ENCODE results near the gene CHST2.

The CHST2 gene

DNA sequence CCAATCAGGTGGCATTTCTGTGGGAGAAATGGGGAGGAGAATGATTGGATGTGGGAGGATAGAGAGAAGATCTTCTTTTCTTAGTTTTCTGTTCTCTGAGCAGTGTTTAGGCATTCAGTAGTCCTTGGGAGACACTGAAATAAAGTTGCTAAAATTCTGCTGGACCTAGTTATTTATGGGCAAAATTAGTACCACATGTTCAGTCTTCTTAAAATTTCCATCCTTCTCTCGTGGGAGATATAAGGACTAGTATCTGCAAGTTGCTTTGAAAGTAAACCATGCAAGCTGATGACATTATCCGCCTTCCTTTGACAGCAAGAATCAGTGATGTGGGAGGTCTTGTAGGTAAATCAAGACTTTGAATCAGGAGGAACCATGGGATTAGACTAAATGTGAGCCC lies 19.9 kb upstream of the CHST2 start:
- DNase-seq: no peak

DNA sequence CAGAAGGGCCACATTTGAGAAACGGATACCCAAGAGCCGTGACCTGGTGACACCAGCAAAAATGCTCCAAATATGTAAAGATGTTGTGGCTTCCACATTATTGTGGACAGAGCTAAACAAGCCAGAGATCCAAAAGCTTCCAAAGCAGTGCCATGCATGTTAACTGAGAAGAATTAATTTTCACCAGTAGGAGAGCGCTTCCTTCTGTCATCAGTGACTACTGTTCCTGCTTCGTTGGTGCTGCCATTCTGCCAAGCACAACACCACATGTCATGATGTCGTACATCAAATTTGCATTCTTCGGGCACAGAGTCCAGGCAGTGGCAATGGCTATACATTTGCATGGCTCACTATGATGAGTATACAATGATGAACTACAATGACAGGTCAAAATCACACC lies 19.1 kb upstream of the CHST2 start:
- DNase-seq: no peak

DNA sequence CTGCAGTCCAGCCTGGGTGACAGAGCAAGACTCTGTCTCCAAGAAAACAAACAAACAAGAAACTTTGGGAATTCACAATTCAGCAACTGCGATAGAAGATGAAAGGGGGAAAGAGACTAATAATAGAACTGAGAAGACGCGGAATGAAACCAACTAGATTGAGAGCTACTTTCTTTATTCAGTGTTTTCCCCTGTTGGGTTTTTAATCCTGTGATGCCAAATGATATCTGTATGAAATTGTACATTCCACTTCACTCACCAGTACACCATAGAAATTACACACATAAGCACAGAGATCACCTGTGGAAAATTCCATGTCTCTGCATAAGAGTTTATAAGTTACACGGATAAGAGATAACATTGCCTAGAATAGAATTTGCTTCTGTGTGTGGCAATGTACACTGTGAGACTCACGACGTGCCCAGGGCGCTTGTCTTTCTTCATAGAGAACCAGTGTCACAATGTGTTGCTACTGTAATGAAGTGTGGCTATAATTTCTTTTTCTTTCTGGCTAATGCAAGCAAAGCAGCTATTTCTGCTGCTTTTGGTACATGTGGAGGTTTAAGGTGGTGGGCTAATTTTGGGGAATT lies 17.7 kb upstream of the CHST2 start:
- DNase-seq: no peak

DNA sequence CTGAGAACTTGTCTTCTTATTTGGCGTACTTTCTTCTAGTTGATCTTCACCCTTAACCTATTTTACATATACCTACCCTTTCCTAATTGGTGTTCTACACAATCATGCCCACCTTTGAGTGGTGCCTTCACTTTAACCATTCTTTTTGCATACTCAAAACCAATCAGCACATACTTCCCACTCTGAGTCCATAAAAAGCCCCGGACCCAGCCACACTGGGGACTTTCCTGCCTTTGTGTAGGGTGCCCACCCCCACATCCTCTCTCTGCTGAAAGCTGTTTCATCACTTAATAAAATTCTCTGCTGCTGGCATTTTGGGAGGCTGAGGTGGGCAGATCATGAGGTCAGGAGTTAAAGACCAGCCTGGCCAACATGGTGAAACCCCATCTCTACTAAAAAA lies 15.9 kb upstream of the CHST2 start:
- DNase-seq: no peak

DNA sequence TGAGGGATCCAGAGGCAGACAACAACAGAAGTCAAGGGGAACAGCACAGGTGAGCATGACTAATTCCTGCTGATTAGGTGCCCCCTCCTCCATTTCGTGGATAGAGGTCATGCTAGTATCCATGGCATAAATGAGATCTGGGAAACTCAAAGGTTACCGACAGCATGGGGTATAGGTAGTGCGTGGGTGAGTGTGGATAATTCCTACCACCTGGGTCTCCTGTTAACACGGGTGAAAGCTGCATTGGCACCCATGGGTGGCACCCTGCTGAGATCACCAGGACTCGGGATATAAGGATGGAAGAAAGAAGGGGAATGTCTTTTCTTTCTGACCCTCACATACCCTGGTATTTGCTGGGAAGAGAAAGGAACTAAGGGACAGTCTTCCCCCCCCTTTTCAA lies 14.4 kb upstream of the CHST2 start:
- no peak for DNase-seq

DNA sequence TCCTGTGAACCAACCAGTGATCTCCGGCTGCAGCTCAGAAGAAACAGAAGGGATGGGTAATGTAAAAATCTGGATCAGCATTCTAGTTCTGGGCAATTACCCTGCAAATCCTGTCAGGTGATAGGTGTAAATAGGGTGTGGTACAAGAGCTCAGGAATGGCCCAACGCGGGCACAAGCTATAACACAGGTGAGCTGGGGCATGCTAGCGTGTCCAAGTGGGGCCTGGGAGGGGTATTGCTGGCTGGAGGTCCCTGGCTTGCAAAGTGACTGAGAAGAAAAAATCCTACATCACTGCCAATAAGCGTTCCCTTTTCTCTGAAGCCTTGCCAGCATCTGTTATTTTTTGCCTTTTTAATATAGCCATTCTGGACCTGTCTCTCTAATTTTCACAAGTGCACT lies 9.7 kb upstream of the CHST2 start:
- no peak for DNase-seq

DNA sequence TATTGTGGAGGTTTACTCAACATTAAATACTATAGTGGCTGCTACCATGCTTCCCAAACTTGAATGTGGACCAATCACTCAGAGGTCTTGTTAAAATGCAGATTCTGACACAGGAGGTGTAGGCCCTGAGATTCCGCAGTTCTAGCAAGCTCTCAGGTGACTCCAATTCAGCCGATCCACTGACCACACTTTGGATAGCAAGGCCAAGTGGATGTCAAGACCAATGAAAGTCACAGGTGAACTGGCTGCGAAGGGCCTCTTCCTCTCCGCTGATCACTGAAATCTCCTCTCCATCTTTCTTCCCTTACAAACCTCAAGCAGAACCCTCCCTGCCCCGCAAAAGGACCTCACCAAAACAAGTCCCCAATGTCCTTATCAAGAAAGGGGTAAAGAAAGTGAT lies 9.2 kb upstream of the CHST2 start:
- no peak for DNase-seq

DNA sequence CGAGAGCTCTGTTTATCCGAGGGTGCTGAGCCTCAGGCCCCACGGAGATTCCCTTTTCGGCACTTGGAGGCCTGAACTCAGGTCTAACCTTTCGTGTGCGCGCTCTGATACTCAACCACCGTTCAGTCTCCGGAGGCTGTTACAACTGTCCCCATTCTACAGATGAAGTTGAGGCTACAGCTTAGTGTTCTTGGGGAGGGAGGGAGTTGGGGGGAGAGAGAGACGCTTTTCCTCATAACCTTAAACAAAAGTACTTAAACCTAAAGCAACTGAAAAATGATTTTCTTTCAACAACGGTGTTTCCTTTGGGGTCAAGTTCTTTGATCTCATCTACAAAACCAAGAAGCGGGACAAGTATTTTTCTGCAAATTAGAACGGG lies 952 bp upstream of the CHST2 start:
- DNase-seq: no peak

DNA sequence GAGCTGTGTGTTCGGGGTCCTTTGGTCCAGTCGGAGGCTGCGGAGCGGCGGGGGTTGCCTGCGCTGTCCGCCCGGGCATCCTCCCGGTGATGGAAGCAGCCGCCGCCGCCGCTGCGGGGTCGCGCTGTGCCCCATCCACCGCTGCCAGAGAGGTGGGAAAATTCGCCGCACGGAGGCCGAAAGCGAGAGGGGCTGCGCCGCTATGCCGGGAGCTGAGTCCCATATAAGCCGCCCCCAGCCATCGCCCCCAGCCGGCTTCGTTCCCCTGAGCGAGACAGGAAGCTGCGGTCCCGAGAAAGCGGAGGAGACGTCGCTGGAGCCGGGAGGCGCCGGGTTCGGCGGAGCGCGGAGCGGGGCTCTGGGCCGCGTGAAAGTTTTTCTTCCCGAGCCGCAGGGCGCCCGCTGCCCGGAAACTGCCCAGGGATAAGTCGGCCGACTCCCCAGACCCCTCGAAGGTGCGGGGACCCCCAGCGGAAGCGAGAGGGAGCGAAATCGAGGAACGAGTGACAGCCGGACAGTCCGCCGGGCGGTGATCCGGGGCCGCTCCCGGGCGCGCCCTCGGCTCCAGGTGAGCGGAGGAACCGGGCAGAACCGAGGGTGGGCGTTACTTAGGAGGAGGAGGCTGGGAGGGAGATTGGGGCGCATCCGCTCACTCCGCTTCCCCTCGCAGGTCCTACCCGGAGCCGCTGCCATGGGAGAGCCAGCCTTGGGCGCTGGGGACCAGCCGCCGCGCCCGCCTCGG lies 574 bp downstream of the CHST2 start:
- no peak for DNase-seq

DNA sequence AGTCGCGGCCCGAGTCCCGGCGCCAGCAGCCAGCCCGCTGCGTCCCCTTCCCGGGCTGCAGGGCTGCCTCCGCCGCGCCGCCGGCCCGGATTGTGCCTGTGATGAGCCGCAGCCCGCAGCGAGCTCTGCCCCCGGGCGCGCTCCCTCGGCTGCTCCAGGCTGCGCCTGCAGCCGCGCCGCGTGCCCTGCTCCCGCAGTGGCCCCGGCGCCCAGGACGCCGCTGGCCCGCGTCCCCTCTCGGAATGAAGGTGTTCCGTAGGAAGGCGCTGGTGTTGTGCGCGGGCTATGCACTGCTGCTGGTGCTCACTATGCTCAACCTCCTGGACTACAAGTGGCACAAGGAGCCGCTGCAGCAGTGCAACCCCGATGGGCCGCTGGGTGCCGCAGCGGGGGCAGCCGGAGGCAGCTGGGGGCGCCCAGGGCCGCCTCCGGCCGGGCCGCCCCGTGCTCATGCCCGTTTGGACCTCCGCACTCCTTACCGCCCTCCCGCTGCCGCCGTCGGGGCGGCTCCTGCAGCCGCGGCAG lies 1.2 kb downstream of the CHST2 start:
- DNase-seq: peak in 1 of 2 donors; percentile 23

DNA sequence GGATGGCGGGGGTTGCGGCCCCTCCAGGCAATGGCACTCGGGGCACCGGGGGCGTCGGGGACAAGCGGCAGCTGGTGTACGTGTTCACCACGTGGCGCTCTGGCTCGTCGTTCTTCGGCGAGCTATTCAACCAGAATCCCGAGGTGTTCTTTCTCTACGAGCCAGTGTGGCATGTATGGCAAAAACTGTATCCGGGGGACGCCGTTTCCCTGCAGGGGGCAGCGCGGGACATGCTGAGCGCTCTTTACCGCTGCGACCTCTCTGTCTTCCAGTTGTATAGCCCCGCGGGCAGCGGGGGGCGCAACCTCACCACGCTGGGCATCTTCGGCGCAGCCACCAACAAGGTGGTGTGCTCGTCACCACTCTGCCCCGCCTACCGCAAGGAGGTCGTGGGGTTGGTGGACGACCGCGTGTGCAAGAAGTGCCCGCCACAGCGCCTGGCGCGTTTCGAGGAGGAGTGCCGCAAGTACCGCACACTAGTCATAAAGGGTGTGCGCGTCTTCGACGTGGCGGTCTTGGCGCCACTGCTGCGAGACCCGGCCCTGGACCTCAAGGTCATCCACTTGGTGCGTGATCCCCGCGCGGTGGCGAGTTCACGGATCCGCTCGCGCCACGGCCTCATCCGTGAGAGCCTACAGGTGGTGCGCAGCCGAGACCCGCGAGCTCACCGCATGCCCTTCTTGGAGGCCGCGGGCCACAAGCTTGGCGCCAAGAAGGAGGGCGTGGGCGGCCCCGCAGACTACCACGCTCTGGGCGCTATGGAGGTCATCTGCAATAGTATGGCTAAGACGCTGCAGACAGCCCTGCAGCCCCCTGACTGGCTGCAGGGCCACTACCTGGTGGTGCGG lies 1.9 kb downstream of the CHST2 start:
- no peak for DNase-seq

DNA sequence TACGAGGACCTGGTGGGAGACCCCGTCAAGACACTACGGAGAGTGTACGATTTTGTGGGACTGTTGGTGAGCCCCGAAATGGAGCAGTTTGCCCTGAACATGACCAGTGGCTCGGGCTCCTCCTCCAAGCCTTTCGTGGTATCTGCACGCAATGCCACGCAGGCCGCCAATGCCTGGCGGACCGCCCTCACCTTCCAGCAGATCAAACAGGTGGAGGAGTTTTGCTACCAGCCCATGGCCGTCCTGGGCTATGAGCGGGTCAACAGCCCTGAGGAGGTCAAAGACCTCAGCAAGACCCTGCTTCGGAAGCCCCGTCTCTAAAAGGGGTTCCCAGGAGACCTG lies 2.5 kb downstream of the CHST2 start:
- DNase-seq: no peak

DNA sequence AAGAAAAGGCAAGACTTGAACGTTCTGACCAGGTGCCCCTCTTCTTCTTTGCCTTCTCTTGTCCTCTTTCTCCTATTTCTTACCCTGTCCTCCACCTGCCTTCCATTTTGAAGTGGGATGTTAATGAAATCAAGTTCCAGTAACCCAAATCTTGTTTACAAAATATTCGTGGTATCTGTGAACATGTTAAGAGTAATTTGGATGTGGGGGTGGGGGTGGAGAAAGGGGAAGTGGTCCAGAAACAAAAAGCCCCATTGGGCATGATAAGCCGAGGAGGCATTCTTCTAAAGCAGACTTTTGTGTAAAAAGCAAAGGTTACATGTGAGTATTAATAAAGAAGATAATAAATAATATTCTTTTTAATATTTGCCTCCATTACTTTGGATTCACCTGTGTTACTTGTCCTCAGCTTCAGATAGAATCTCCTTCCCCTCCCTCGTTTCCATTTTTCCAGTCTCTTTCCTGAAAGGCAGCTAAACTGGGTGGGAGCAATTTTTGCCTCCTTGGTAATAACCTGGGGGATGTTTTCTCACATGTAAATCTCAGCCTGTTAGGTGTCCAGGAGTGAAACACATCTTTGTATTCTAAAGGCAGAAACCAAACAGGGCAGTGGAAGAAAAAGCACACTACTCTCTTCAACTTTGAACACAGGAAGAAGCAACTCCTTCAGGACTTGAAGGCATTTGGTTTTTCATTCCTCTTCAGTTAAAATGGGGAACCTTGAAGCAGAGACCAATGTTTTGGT lies 3.2 kb downstream of the CHST2 start:
- no peak for DNase-seq

DNA sequence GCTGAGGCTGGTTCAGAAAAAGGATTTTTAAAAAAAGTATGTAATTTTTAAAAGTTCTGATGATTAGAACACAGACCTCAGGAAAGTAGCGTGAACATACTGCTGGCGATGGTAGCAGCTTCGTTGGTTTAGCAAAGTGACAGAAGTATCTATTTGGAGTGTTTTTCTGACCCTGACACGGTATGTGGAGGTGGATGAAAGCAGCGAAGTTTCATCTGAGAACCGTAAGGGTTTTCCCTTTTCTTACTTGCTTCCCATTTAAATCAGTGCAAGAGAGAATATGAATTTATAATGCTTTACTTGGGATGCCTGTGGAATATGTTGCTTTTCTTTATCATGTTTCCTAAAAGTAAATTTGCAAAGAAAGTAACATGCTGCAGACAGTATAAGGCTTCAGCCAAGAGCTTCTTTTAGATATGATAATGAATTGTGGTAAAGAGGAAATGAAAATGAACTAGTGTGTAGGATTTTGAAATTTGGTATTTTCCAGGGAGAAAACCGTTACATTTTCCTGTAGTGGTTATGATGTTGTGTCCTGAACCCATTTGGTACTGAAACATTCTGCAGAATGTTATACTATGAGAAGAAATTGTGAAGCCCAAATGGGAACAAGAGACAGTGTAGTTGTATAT lies 3.9 kb downstream of the CHST2 start:
- DNase-seq: no peak

DNA sequence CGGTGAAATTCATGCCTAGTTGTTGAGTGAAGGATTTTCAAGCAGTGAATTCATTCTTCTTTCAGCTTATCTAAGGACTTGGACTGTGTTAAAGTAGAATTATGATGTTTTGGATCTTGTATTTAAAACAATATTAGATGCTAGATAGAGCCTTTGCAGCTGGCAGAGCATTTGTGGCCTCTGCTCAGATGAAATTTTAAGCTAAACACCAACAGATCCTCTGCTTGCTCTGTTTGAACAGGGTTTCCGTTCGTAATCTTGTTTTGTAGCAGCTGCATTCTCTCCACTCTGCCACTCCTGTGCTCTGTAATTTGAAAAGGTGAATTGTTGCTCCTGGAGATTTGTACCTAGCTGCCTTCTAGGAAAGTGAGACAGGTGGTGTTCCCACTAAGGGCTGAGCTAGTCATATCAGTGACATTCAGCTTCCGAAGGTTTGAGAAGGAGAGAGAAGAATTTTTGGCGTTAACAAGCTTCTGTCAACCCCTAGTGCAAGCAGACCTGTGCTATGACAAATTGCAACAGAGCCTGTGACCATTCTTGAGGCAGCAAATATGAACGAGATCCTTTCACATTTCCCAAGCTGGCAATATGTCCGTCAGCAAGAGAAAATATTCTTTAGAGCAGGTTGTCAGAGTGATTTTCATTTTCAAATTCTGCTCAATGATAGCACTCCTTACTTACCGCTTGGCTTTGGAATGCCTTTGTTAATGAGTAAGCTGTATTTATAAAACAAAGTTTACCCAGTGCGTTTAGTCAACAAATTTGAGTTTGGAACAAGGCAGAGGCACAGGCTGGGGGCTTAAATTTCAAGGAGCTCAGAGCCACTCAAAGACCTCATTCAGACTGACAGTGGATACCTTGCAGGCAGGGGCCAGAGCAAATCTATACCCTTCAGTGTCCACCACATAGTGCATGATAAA lies 5.3 kb downstream of the CHST2 start:
- no peak for DNase-seq

DNA sequence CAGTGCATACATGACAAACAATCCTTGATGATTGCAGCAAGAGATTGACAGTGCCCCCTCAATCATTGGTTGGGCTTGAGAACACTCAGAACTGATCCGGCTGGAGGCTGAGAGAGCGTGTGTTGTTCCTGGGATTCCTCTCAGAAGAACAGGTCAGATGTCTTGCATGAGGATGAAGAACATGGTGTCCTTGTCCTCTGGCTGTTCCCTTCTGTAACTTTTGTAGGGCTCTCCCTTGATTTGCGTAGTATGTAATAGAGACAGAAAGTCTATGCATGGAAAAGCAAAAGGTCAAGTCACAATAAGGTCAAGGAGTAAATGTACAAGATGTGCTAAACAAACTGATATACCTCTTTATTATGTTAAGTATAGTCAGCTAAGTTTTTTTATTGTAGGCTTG lies 8.2 kb downstream of the CHST2 start:
- no peak for DNase-seq

DNA sequence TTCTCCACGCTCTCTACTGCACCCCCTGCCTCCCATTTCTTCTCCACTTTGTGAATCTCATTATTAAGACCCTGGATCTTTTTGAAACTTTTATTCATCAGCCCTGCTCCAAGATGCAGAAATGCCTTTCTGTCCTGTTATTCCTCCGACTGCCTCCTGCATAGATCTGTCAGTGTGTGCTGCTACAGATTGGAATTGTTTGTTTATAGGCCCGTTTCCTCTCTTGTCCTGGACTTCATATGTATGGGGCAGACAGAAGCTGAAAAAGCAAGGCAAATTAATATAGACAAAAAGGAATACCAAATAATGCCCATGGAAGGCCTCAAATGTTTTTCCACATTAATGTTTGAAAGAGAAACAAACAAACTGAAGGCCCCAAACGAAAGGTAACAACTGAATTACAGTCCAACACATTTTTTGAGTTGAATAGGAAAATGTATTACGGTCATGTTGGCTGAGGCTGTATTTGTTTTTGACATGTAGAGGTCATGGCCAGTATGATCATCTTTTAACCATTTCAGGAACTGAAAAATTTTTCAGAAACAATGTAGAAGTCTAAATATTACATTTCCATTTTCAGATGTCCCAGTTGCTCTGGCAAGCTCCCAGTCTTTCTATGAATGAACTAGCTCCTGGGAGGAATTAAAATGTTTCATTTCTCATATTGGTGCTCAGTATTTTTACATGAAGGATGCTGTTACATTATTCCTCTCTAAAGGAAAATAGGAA lies 8.8 kb downstream of the CHST2 start:
- no peak for DNase-seq

DNA sequence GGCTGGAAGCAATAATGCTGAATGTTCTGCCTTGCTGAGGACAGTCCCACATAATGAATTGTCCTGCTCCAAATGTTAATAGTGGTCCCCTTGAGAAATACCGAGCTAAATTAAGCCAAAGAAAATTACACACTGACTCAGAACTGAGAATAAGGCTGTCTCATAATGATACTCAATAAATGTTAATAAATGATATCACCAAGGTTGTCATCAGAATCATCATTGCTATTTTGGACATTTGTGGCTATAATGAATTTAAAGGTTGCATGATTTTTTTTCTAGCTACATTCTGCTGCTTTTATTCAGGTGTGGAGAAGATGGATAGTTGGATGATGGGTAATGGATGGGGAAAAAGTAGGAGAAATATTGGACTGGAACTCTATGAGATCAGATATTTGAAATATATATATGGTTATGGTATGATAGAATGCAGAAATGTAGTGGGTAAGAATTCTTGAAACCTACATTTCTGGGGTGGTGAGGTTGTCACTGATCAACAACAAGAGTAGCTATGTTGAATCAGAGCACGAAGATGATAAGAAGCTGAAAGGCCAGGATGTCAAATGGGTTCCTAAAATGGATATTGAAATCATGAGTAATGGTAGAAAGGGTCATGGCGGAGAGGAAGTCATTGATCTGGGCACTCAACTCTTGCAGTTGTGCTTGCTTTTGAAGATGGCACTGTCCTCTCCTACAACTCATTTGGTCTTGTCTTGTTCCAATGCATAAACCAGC lies 12.8 kb downstream of the CHST2 start:
- no peak for DNase-seq

DNA sequence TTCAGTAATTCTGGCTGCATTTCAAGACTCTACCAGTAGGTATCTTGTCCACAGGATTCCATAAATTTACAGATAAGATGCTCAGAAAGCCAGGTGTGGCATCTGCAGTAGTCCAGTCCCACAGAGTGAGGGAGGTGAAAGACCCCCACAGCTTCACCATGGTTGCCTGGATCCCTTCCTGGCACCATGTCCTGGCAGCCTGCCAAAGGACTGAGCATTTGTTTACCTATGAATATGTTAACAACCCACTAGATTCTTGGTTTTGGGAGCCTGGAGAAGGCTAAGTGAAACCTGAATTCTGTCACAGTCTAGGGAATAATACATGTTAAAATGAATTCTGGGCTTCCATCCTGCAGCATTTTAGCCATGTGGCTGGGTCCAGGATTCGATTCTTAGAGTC lies 14.9 kb downstream of the CHST2 start:
- DNase-seq: no peak

DNA sequence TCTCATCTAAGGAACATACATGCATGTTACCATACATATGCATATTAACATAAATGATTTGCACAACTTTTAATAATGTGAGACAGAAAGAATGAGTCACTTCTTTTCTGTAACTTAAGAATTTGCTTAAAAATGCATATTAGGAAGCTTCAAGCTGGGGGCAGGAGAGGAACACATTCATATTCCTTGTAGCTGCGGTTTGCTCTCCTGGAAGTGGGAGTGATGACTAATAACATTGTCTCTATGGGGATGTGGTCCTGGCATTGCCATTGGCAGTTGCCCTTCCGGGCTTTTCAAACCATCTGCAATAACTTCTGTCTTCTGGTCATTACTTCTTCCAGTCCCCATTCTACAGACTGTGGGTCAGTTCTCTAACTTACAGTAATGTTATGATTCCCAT lies 15.6 kb downstream of the CHST2 start:
- no peak for DNase-seq
